Neuronal stem cell (in vitro differentiated cells): ENCODE measurements around the gene PLCD4.

Experiments used
- DNase-seq: peaks from one replicate; pipeline ENCODE4 v3.0.0-alpha.2; 2013; ENCODE audit warnings: low spot score
- H2AFZ ChIP-seq: one replicate; pipeline ENCODE4 v1.6.1; 2013; ENCODE audit warnings: mild to moderate bottlenecking, low read length, inconsistent platforms
- H2AK5ac ChIP-seq: 2 replicates; pipeline ENCODE4 v1.6.1; 2013; ENCODE audit warnings: low read depth, mild to moderate bottlenecking, inconsistent platforms, low read length, moderate library complexity, mixed read lengths
- H2BK120ac ChIP-seq: 2 replicates; pipeline ENCODE4 v1.6.1; 2013; ENCODE audit warnings: low read depth, mild to moderate bottlenecking, inconsistent platforms, low read length, moderate library complexity, mixed read lengths
- H2BK12ac ChIP-seq: one replicate; pipeline ENCODE4 v1.6.1; 2013; ENCODE audit warnings: low read length, inconsistent platforms
- H2BK15ac ChIP-seq: 2 replicates; pipeline ENCODE4 v1.6.1; 2013; ENCODE audit warnings: mild to moderate bottlenecking, low read length, inconsistent platforms, mixed read lengths
- H2BK5ac ChIP-seq: one replicate; pipeline ENCODE4 v1.6.1; 2013; ENCODE audit warnings: inconsistent platforms, mild to moderate bottlenecking, low read length, moderate library complexity
- H3K14ac ChIP-seq: one replicate; pipeline ENCODE4 v1.6.1; 2013; ENCODE audit warnings: low read length, inconsistent platforms
- H3K18ac ChIP-seq: 2 replicates; pipeline ENCODE4 v1.6.1; 2013; ENCODE audit warnings: low read length, inconsistent platforms
- H3K23ac ChIP-seq: 2 replicates; pipeline ENCODE4 v1.6.1; 2013; ENCODE audit warnings: low read depth, mild to moderate bottlenecking, mixed read lengths, low read length, inconsistent platforms; ENCODE audit not compliant: poor library complexity
- H3K27ac ChIP-seq: replicated peaks from 3 replicates; pipeline ENCODE4 v1.5.1; 2013; ENCODE audit warnings: low read length, inconsistent platforms
- H3K27me3 ChIP-seq, 3 experiments: 2 replicates each; pipeline ENCODE4 v1.6.1; 2013; ENCODE audit warnings: low read length in 3 of 3, mild to moderate bottlenecking in 2 of 3, inconsistent platforms in 1 of 3, low read depth in 1 of 3, mixed read lengths in 1 of 3, moderate library complexity in 1 of 3; ENCODE audit not compliant: control insufficient read depth in 3 of 3, insufficient read depth in 3 of 3
- H3K36me3 ChIP-seq, 2 donors: replicated peaks in 1 of 2; 2 replicates each; pipeline ENCODE4 v1.6.1; 2013; ENCODE audit warnings: low read length in 2 of 2; ENCODE audit not compliant: control insufficient read depth in 2 of 2, insufficient read depth in 2 of 2
- H3K4ac ChIP-seq: 2 replicates; pipeline ENCODE4 v1.6.1; 2013; ENCODE audit warnings: inconsistent platforms, mild to moderate bottlenecking, low read length, moderate library complexity
- H3K4me1 ChIP-seq, 2 donors: 1 replicate in 1 of 2; 2 replicates in 1 of 2; pipeline ENCODE4 v1.6.1; 2013; ENCODE audit warnings: low read length in 2 of 2, low read depth in 1 of 2; ENCODE audit not compliant: control insufficient read depth in 2 of 2, insufficient read depth in 1 of 2
- H3K4me2 ChIP-seq: one replicate; pipeline ENCODE4 v1.6.1; 2013; ENCODE audit warnings: mild to moderate bottlenecking, low read length, inconsistent platforms; ENCODE audit not compliant: insufficient read depth, poor library complexity, severe bottlenecking
- H3K4me3 ChIP-seq, 2 donors: 2 replicates each; pipeline ENCODE4 v1.5.1; 2013; ENCODE audit warnings: low read length in 2 of 2, mild to moderate bottlenecking in 2 of 2, inconsistent platforms in 1 of 2, moderate library complexity in 1 of 2
- H3K79me1 ChIP-seq: one replicate; pipeline ENCODE4 v1.6.1; 2013; ENCODE audit warnings: low read depth, mild to moderate bottlenecking, inconsistent platforms, low read length, moderate library complexity
- H3K9ac ChIP-seq: one replicate; pipeline ENCODE4 v1.6.1; 2013; ENCODE audit warnings: mild to moderate bottlenecking, low read depth, low read length, inconsistent platforms; ENCODE audit not compliant: poor library complexity
- H3K9me3 ChIP-seq, 2 donors: replicated peaks in 1 of 2; 2 replicates each; pipeline versions ENCODE3 to v1.6.1; 2013; ENCODE audit warnings: low read length in 2 of 2, mild to moderate bottlenecking in 2 of 2, inconsistent platforms in 1 of 2, low read depth in 1 of 2, mixed read lengths in 1 of 2, moderate library complexity in 1 of 2; ENCODE audit not compliant: control insufficient read depth in 2 of 2, insufficient read depth in 1 of 2
- H4K8ac ChIP-seq: one replicate; pipeline ENCODE4 v1.6.1; 2013; ENCODE audit warnings: low read depth, mild to moderate bottlenecking, inconsistent platforms, low read length, moderate library complexity
- H4K91ac ChIP-seq: one replicate; pipeline ENCODE4 v1.6.1; 2013; ENCODE audit warnings: low read length, low read depth, mild to moderate bottlenecking, inconsistent platforms; ENCODE audit not compliant: poor library complexity
- WGBS, 2 donors: extraction: QIAGEN DNeasy Blood & Tissue Kit; methylation state at CpG; one replicate each; pipeline ENCODE4 v1.1.7; 2013; ENCODE audit warnings: missing lambda C conversion rate in 2 of 2, mixed read lengths in 1 of 2; ENCODE audit not compliant: insufficient read length in 2 of 2, insufficient replicate concordance in 1 of 2; ENCODE audit errors: extremely low coverage in 2 of 2; 5-methylcytosine and 5-hydroxymethylcytosine counted together

The PLCD4 gene

DNA sequence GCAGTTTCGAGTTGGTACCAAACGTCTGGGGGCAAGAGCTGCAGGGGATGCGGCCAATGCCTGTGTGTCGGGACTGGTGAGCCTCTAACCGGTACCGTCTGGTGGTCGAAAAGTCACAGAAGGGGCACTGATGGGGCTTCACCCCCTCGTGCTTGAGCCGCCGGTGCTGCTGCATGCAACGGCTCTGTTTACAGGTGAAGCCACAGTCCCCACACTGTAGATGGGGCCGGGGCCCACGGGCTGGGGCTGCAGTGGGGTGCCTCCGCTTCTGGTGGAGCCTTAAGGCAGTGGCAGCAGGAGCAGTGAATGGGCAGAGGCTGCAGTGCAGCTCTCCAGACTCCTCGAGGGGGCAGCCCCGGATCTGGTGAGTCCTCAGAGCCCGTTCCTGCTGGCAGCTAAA, 35.1 kb downstream of the PLCD4 start:
- Histone ChIP-seq H4K91ac (no peak overlapping the region), H3K27ac (no peak overlapping the region)

DNA sequence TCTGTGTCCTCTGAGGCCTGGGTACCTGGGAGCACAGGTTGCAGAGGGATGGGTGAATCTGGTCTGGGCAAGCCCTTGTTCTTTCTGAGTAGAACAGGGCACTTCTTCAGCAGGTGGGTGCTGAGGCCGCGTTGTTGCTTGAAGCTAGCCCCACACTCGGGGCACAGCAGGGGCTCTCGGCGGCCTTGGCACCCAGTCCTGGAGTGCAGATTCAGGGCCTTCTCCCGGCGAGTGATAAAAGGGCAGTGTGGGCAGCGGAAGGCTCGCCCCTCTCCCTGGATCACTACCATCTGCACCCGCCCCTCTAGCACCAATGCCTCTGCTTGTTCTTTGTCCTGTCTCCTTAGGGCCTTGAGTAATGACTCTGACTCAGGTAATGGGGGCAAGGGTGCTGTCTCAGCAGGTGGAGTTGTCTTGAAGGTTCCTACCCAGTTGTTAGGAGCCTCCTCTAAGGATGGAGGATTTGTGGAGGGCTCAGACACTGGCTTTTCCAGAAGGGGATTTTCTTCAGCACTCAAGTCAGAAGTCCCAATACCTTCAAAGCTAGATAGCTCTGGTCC, 36.1 kb downstream of the PLCD4 start:
- WGBS, 2 donors, result no CpG with 5 or more reads among the region's 10 CpGs
- Histone ChIP-seq H2BK15ac (no peak overlapping the region), H4K91ac (no peak overlapping the region), H3K9me3 (no peaks in the 10 kb centered on the region), H3K4ac (no peak overlapping the region), H3K27me3 (no peaks in the 10 kb centered on the region), H2AFZ (no peak overlapping the region), H3K18ac (no peak overlapping the region), H3K27ac (no peak overlapping the region), H3K23ac (no peak overlapping the region), H2BK12ac (no peak overlapping the region), H3K9ac (no peak overlapping the region), H2BK120ac (no peak overlapping the region), H2AK5ac (no peak overlapping the region), H2BK5ac (no peak overlapping the region), H3K4me1 (no peaks in the 10 kb centered on the region), H3K79me1 (peaks cover 5% of the 10 kb centered on the region), H3K4me3 (no peak overlapping the region), H3K36me3 (peaks cover 65 to 94% of the 10 kb centered on the region in 2 donors), H3K4me2 (no peak overlapping the region), H4K8ac (no peak overlapping the region), H3K14ac (no peak overlapping the region)
- DNase-seq, result no peak

More for the DNA sequence above, 35.1 kb downstream of the PLCD4 start:
- Histone ChIP-seq H3K23ac (no peak overlapping the region), H3K9me3 (no peaks in the 10 kb centered on the region), H2BK15ac (no peak overlapping the region), H2AFZ (no peak overlapping the region), H3K4me1 (no peaks in the 10 kb centered on the region), H3K4ac (no peak overlapping the region), H2BK12ac (no peak overlapping the region), H3K18ac (no peak overlapping the region), H3K27me3 (no peaks in the 10 kb centered on the region), H3K4me3 (no peak overlapping the region), H2BK120ac (no peak overlapping the region), H3K4me2 (no peak overlapping the region), H3K36me3 (peaks cover 66 to 94% of the 10 kb centered on the region in 2 donors), H4K8ac (no peak overlapping the region), H3K9ac (no peak overlapping the region), H3K79me1 (peaks cover 5% of the 10 kb centered on the region), H3K14ac (no peak overlapping the region), H2AK5ac (no peak overlapping the region), H2BK5ac (no peak overlapping the region)
- no CpG with 5 or more reads among the region's 17 CpGs for WGBS, 2 donors
- DNase-seq, result no peak

DNA sequence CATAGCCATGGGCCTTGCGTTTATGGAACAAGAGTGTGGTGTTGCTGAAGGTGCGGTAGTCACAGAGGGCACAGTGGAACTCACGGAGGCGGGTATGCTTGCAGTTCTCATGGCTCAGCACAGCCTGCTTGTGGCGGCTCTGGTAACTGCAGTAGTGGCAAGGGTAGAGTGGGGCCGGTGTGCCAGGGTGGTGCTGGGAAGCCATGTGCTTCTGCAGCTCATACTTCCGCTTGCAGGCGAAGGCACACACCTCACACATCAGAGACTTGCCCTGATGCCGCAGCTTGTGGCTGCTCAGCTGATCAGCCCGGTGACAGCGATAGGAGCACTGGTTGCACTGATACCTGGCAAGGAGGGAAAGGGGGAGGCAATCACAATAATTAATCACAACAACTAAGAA, 37.0 kb downstream of the PLCD4 start:
- peak overlapping the region in 1 of 2 donors; percentile 6 for H3K4me3 ChIP-seq
- H2BK5ac ChIP-seq, result no peak overlapping the region
- no peak overlapping the region for H2AFZ ChIP-seq
- no peak for DNase-seq
- no peak overlapping the region for H3K18ac ChIP-seq
- WGBS, 2 donors, result no CpG with 5 or more reads among the region's 11 CpGs
- H3K14ac ChIP-seq, result no peak overlapping the region
- H2BK120ac ChIP-seq, result no peak overlapping the region
- H3K27me3 ChIP-seq, result no peaks in the 10 kb centered on the region
- no peak overlapping the region for H4K8ac ChIP-seq
- H3K27ac ChIP-seq, result no peak overlapping the region
- peaks cover 5% of the 10 kb centered on the region for H3K79me1 ChIP-seq
- H2BK15ac ChIP-seq, result no peak overlapping the region
- H4K91ac ChIP-seq, result no peak overlapping the region
- peak overlapping the region; percentile 78 for H3K9ac ChIP-seq
- H3K9me3 ChIP-seq, result no peaks in the 10 kb centered on the region
- peaks cover 66 to 95% of the 10 kb centered on the region in 2 donors for H3K36me3 ChIP-seq
- no peak overlapping the region for H3K4me2 ChIP-seq
- H2BK12ac ChIP-seq, result no peak overlapping the region
- H3K4me1 ChIP-seq, result no peaks in the 10 kb centered on the region
- H3K23ac ChIP-seq, result peak overlapping the region; percentile 45
- no peak overlapping the region for H3K4ac ChIP-seq
- H2AK5ac ChIP-seq, result no peak overlapping the region

GRCh38 chr2:218645126-218645525, 37.4 kb downstream of the PLCD4 start:
- Histone ChIP-seq H3K27ac (no peak overlapping the region), H2BK12ac (no peak overlapping the region), H4K91ac (no peak overlapping the region), H3K4me2 (no peak overlapping the region), H3K4ac (no peak overlapping the region), H4K8ac (no peak overlapping the region), H2BK5ac (no peak overlapping the region), H3K9me3 (no peaks in the 10 kb centered on the region), H3K14ac (no peak overlapping the region), H2BK15ac (no peak overlapping the region), H3K18ac (no peak overlapping the region), H3K4me3 (no peak overlapping the region), H3K27me3 (no peaks in the 10 kb centered on the region), H2AK5ac (no peak overlapping the region), H2BK120ac (no peak overlapping the region), H3K4me1 (no peaks in the 10 kb centered on the region), H3K36me3 (peaks cover 68 to 95% of the 10 kb centered on the region in 2 donors), H3K23ac (no peak overlapping the region), H3K79me1 (peaks cover 5% of the 10 kb centered on the region), H3K9ac (no peak overlapping the region), H2AFZ (no peak overlapping the region)
- WGBS, 2 donors, result no CpG with 5 or more reads among the region's 1 CpG
- no peak for DNase-seq
